ENCODE results near the gene ATXN10.
"Not testable (repeated sequence)": the region's sequence is repeated elsewhere in the genome, so short reads cannot be mapped to it uniquely, and the experiment has no call there.

- TF ChIP-seq CTCF (IDR thresholded peaks at IDR 0.05; ENCODE audit: low read depth, low read length); EZH2phosphoT487 (IDR thresholded peaks at IDR 0.05; ENCODE audit: low read depth): not testable (repeated sequence)
These were observed 1.3 kb upstream of the ATXN10 start for GRCh38 chr22:45670363-45670762.

Data from OCI-LY3 (cell line).